ENCODE measurements around the gene HSPD1. TPM values are rescaled to one million over a fixed set of nuclear protein-coding genes. Genes with fewer than 3 reads are reported as not detected.

HSPD1 gene
- total RNA-seq, 1 donor from 2014 or later = 539 TPM

GRCh38 chr2:197454923-197455322 lies 44.7 kb downstream of the HSPD1 start:
- Histone ChIP-seq H3K9me3 (ENCODE audit: low read depth) (no peaks in the 10 kb centered on the region), H2AFZ (replicated peaks) (no peak overlapping the region), H3K4me2 (peak overlapping the region; percentile 77), H3K27me3 (no peaks in the 10 kb centered on the region), H3K79me2 (ENCODE audit: low read depth) (peaks cover 50% of the 10 kb centered on the region), H4K20me1 (ENCODE audit: low read depth) (no peaks in the 10 kb centered on the region), H3K9ac (no peak overlapping the region), H3K4me1 (peaks cover 11% of the 10 kb centered on the region), H3K4me3 (peak overlapping the region; percentile 74), H3K27ac (no peak overlapping the region), H3K36me3 (no peaks in the 10 kb centered on the region), H3F3A (ENCODE audit: low read depth) (peaks cover 19% of the 10 kb centered on the region)
- H3K9me3 Mint-ChIP-seq = no peaks in the 10 kb centered on the region
- DNase-seq (ENCODE audit: low spot score) = no peak
- peaks cover 19% of the 10 kb centered on the region for H3K4me1 Mint-ChIP-seq
- H3K27ac Mint-ChIP-seq = no peak overlapping the region
- peaks cover 2% of the 10 kb centered on the region for H3K27me3 Mint-ChIP-seq (ENCODE audit: insufficient read depth, low read depth)
- H3K36me3 Mint-ChIP-seq = peaks cover 2% of the 10 kb centered on the region
- peak overlapping the region; percentile 100 for H3K4me3 Mint-ChIP-seq
- TF ChIP-seq EZH2 (IDR thresholded peaks at IDR 0.05) (no peak), EZH2phosphoT487 (IDR thresholded peaks at IDR 0.05) (no peak)
- TF ChIP-seq, protein P1, sequence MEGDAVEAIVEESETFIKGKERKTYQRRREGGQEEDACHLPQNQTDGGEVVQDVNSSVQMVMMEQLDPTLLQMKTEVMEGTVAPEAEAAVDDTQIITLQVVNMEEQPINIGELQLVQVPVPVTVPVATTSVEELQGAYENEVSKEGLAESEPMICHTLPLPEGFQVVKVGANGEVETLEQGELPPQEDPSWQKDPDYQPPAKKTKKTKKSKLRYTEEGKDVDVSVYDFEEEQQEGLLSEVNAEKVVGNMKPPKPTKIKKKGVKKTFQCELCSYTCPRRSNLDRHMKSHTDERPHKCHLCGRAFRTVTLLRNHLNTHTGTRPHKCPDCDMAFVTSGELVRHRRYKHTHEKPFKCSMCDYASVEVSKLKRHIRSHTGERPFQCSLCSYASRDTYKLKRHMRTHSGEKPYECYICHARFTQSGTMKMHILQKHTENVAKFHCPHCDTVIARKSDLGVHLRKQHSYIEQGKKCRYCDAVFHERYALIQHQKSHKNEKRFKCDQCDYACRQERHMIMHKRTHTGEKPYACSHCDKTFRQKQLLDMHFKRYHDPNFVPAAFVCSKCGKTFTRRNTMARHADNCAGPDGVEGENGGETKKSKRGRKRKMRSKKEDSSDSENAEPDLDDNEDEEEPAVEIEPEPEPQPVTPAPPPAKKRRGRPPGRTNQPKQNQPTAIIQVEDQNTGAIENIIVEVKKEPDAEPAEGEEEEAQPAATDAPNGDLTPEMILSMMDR (IDR thresholded peaks at IDR 0.05) = no peak

DNA sequence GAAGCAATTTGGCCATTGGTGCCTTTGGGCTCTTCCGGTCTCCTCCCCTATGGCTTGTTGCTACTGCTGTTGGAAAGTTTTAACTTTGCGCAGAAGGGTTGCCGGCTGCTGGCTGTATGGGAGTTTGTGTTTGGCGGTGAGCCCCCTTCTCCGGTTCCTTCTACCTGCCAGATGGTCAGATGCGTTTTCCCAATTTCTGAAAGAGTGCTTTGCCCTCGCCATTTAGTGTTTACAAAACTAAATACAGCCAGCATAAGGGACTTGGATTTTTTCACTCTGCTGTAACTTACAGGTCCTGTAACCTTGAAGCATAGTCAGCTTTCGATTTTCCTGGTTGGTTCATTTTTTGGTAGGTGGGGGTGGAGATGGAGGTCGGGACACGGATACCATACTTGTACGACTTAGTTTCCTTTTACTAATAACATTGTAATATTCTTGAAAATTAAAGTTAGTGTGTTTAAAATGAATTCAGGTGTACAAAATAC lies 45.7 kb downstream of the HSPD1 start:
- Mint-ChIP-seq H3K27me3 (ENCODE audit: insufficient read depth, low read depth) (peaks cover 2% of the 10 kb centered on the region), H3K4me1 (peaks cover 19% of the 10 kb centered on the region), H3K4me3 (peak overlapping the region; percentile 100), H3K9me3 (no peaks in the 10 kb centered on the region), H3K36me3 (no peaks in the 10 kb centered on the region), H3K27ac (peak overlapping the region; percentile 99)
- Histone ChIP-seq H3K27me3 (no peaks in the 10 kb centered on the region), H3K9ac (peak overlapping the region; percentile 66), H3K27ac (peak overlapping the region; percentile 88), H3K79me2 (ENCODE audit: low read depth) (peaks cover 48% of the 10 kb centered on the region), H4K20me1 (ENCODE audit: low read depth) (no peaks in the 10 kb centered on the region), H3F3A (ENCODE audit: low read depth) (peaks cover 19% of the 10 kb centered on the region), H2AFZ (replicated peaks) (peak overlapping the region; percentile 60), H3K36me3 (no peaks in the 10 kb centered on the region), H3K9me3 (ENCODE audit: low read depth) (no peaks in the 10 kb centered on the region), H3K4me3 (peak overlapping the region; percentile 74), H3K4me1 (peaks cover 11% of the 10 kb centered on the region), H3K4me2 (peak overlapping the region; percentile 77)
- no peak for DNase-seq (ENCODE audit: low spot score)
- no peak for TF ChIP-seq EZH2phosphoT487 (IDR thresholded peaks at IDR 0.05)
- TF ChIP-seq, protein P1 (IDR thresholded peaks at IDR 0.05) = no peak
- TF ChIP-seq EZH2 (IDR thresholded peaks at IDR 0.05) = no peak

- peak within 1 kb of the TSS; percentile 77 for H3K4me2 ChIP-seq
- Mint-ChIP-seq H3K27ac (peak within 1 kb of the TSS; percentile 99), H3K27me3 (ENCODE audit: insufficient read depth, low read depth) (peaks cover 2% of the 10 kb centered on the region), H3K36me3 (no peaks in the 10 kb centered on the region), H3K4me3 (peak within 1 kb of the TSS; percentile 100), H3K4me1 (peaks cover 19% of the 10 kb centered on the region), H3K9me3 (no peaks in the 10 kb centered on the region)
- peak within 1 kb of the TSS; percentile 94 for H2AFZ ChIP-seq (replicated peaks)
- H3K27ac ChIP-seq = peak within 1 kb of the TSS; percentile 88
- peak; percentile 99 for DNase-seq (ENCODE audit: low spot score)
- H3F3A ChIP-seq (ENCODE audit: low read depth) = peaks cover 19% of the 10 kb centered on the region
- no peaks in the 10 kb centered on the region for H3K9me3 ChIP-seq (ENCODE audit: low read depth)
- TF ChIP-seq, protein P1 (IDR thresholded peaks at IDR 0.05) = peak; percentile 37
- TF ChIP-seq EZH2phosphoT487 (IDR thresholded peaks at IDR 0.05) (no peak), EZH2 (IDR thresholded peaks at IDR 0.05) (no peak)
- H3K9ac ChIP-seq = peak within 1 kb of the TSS; percentile 66
- peaks cover 11% of the 10 kb centered on the region for H3K4me1 ChIP-seq
- peaks cover 44% of the 10 kb centered on the region for H3K79me2 ChIP-seq (ENCODE audit: low read depth)
- no peaks in the 10 kb centered on the region for H3K36me3 ChIP-seq
- H3K4me3 ChIP-seq = peak within 1 kb of the TSS; percentile 74
- H4K20me1 ChIP-seq (ENCODE audit: low read depth) = no peaks in the 10 kb centered on the region
- H3K27me3 ChIP-seq = no peaks in the 10 kb centered on the region
These were observed 46.3 kb downstream of the HSPD1 start, which contains the start of gene COQ10B for GRCh38 chr2:197453123-197453913. Gene COQ10B, plus strand, starts transcription at chr2:197453552. Its CDS starts 9 bp downstream, at chr2:197453561.

Data from neural progenitor cell (in vitro differentiated cells).